Stimulated activated CD8-positive, alpha-beta memory T cell treated with anti-CD3 and anti-CD28 coated beads, Interleukin-7, amount 100 ng/mL, for 1 hour (primary cell): ENCODE results near the gene OVAAL.

Experiments used
- DNase-seq, 2 donors: peaks; one replicate each; pipeline ENCODE4 v3.0.0-alpha.2; 2020; ENCODE audit warnings: low read depth in 2 of 2

Gene OVAAL

GRCh38 chr1:180571060-180571831 lies 12.5 kb downstream of the OVAAL start:
- DNase-seq, result no peak

- no peak for DNase-seq
These were observed 13.3 kb downstream of the OVAAL start for GRCh38 chr1:180571832-180572636.

GRCh38 chr1:180572760-180573159 lies 14.0 kb downstream of the OVAAL start:
- no peak for DNase-seq

GRCh38 chr1:180574031-180574713 lies 15.4 kb downstream of the OVAAL start:
- DNase-seq, result no peak

- DNase-seq, result no peak
These were observed 18.6 kb downstream of the OVAAL start for GRCh38 chr1:180577361-180577760.

- DNase-seq, result no peak
These were observed 21.3 kb downstream of the OVAAL start for GRCh38 chr1:180579961-180580611.

GRCh38 chr1:180581635-180582039 lies 22.9 kb downstream of the OVAAL start:
- DNase-seq, result no peak

GRCh38 chr1:180584869-180585268 lies 26.1 kb downstream of the OVAAL start:
- no peak for DNase-seq

GRCh38 chr1:180585994-180586359 lies 27.2 kb downstream of the OVAAL start:
- no peak for DNase-seq

- no peak for DNase-seq
These were observed 27.9 kb downstream of the OVAAL start for GRCh38 chr1:180586671-180587155.

- DNase-seq, result no peak
These were observed 29.4 kb downstream of the OVAAL start for GRCh38 chr1:180588121-180588520.

GRCh38 chr1:180590889-180591288 lies 32.1 kb downstream of the OVAAL start:
- no peak for DNase-seq

GRCh38 chr1:180593382-180593781 lies 34.6 kb downstream of the OVAAL start:
- DNase-seq, result no peak

- no peak for DNase-seq
These were observed 36.0 kb downstream of the OVAAL start for GRCh38 chr1:180594723-180595122.

GRCh38 chr1:180595966-180596365 lies 37.2 kb downstream of the OVAAL start:
- DNase-seq, result no peak

GRCh38 chr1:180597520-180597919 lies 38.8 kb downstream of the OVAAL start:
- DNase-seq, result no peak

GRCh38 chr1:180598333-180598974 lies 39.7 kb downstream of the OVAAL start:
- no peak for DNase-seq

- no peak for DNase-seq
These were observed 41.6 kb downstream of the OVAAL start for GRCh38 chr1:180600343-180600742.

- no peak for DNase-seq
These were observed 42.7 kb downstream of the OVAAL start for GRCh38 chr1:180601512-180601911.

- no peak for DNase-seq
These were observed 44.6 kb downstream of the OVAAL start for GRCh38 chr1:180603223-180603849.

GRCh38 chr1:180603850-180604226 lies 45.1 kb downstream of the OVAAL start:
- DNase-seq, result no peak
